HG03066 (cell line): Measurements from ENCODE around the gene NDRG2.
"Not testable (repeated sequence)": the region's sequence is repeated elsewhere in the genome, so short reads cannot be mapped to it uniquely, and the experiment has no call there.

Experiments
- ATAC-seq: cut with Tn5 transposase; IDR thresholded peaks from one replicate; pipeline ENCODE4 v1.9.1; 2021; ENCODE audit warnings: low read depth; ENCODE audit not compliant: unreplicated experiment

NDRG2 gene

DNA sequence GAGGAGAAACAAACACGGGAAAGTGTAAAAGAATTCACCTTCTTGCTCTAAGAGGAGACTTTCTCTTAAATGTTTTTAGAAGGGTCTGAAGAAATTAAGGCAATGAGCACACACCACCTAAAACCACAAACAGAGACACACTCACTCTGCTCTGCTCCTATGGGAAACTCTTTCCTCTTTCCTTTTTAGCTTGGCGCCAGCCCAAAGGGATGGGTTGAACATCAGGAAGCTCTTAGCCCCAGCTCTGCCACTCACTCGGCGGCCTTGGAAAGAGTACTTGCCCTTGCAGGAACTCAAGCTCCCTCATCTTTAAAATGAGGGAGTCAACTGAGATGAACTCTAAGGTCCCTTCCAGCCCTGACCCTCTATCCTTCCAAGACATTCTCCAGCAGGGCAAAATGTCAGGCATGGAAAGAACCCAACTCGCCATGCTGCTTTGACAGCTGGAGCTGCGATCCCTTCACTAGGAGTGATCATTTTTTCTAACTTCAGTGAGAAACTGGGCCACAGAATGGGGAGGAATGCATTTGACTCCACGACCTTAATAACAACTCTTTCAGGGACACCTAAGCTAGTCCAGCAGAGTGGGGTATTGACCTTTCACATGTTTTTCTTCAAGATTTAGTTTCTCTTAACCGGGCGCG, 31.8 kb upstream of the NDRG2 start:
- no peak for ATAC-seq

DNA sequence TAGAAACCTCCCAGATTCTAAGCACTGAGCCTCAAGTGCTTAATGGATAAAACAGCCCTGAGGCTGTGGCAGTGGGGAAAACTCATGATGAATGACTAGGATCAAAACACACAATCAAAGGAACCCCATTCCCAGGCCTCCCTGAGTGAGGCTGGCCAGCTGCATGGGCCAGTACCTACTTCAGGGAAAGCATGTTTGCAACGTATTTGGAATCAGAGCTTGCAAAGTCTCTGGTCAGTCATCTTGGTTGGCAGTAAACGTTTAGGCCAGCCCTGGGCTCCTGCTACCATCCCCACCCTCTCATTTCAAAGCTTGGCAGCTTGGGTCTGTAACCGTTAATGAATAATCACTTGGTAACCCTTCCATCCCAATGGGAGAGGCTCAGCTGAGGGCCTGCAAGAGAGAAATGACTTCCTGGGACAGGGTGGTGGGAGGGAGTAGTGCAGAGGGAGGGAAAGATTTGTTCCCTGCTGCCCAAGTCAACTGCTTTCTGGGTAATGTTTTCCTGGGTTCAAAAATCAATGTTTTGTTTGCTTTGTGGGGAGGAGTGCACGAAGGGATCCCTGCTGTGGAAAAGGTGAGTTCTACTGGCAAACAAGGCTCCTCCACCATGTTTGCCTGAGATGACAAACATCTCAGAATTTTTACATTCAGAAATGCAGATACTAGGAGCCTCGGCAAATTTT, 30.7 kb upstream of the NDRG2 start:
- ATAC-seq: no peak

DNA sequence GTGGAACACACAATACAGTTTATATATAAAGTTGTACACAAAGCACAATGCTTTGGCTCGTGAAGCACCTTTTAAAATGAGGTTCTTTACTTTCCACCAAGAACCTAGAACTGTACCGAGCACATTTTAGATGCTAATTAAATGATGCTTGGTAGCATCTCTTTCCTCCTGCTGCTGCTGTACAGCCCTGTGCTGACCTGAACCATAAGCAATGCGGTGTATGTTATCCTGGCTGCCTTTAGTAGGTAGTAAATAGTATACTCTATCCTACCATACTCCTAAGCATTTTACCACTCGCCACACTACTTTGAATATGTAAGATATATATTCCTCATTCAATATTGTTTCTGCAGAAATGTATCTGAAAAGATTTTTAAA, 29.9 kb upstream of the NDRG2 start:
- no peak for ATAC-seq

DNA sequence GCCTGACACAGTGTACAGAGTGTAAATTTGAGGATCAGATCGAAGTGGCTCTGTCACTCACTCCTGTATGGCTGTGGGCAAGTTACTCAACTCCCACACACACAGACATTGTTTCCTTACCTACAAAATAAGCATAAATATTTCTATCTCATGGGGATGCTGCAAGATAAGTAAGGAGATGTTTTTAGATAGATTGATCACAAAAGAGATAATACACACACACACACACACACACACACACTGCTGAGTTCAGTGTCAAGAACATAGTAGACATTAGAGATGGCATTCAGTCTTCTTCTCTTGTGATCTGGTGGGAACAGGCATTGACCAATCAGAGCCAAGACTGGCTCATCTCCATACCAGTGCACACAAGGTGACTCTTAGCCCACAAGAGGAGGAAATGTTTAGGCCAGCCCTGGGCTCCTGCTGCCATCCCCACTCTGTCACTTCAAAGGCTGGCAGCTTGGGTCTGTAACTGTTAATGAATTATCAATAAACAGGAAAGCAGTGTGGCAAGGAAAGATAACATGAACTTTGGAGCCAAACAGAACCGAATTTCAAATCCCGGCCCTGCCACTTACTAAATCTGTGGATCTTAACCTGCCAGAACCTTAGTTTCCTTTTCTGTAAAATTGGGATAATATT, 29.4 kb upstream of the NDRG2 start:
- no peak for ATAC-seq

DNA sequence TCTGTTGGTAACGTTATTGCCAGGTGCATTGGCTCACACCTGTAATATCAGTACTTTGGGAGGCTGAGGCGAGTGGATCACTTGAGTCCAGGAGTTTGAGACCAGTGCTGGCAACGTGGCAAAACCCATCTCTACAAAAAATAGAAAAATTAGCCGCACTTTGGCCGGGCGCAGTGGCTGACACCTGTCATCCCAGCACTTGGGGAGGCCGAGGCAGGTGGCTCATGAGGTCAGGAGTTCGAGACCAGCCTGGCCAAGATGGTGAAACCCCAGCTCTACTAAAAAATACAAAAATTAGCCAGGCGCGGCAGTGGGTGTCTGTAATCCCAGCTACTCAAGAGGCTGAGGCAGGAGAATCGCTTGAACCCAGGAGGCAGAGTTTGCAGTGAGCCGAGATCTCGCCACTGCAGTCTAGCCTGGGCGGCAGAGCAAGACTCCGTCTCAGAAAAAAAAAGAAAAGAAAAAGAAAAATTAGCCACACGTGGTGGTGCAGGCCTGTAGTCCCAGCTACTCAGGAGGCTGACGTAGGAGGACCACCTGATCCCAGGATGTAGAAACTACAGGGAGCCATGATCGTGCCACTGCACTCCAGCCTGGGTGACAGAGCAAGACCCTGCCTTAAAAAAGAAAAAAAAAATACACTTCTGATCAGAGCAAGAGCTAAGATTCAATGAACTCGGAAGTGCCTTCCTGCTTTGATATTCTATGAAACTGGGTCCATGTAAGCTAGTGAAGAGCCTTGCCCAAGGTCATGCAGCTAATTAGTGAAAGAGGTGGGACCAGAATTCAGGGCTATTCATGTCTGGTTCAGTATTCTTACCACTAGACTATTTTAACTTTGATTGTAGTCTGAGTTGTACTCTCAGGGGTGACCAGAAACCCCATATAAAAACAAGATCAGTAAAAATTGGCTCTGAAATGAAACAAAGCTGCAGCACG, 28.6 kb upstream of the NDRG2 start:
- ATAC-seq: no peak

DNA sequence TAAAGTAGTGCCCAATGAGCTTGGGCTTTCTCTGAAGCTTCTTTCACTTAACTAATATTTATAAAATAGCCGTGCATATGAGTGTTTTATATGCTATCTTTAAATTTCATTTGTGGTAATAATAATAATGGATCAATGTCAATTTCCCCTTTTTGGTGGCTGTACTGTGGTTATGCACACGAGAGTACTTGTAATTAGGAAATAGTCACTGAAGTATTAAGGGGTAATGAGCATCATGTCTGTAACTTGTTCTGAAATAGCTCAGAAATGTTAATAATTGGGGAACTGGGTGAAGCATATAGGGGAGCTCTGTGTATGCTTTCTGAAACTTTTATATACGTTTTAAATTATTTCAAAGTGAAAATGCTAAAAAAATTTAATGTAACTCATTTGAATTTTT, 25.7 kb upstream of the NDRG2 start:
- ATAC-seq: no peak

DNA sequence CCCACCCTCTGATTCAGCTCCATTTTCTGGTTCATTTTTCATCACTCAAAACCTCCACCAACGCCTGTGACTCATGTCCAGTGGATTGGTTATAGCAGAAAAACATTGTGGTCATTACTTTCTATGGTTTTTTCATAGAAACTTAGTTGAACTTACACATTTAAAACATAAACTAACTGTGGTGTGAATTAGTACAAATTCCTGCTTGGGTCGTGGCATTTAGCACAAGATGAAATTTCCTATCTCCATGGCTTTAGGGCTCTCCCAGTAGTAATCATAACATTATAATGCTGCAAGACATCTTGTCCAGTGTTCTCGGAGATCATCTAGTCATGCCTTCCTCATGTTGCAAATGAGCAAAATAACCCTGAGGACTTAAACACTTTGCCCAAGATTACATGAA, 24.4 kb upstream of the NDRG2 start:
- ATAC-seq: no peak

DNA sequence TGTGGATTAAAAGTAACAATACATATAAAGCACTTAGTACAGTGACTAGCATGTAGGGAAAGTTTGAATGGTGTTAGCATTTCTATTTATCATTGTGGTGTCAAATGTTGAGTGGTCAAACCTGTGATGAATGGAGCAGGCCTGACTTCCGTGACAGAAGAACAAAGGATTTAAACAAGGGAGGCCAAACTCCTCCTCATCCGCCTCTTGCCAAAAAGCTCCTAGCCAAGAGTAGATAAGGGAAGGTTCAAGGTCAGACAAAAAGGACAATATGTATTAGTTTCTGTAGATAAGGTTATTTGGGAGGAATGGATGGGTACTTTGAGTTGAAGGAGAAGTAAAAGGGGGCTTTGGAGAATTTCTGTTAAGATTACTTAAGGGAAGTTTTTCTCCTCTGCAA, 23.8 kb upstream of the NDRG2 start:
- no peak for ATAC-seq

DNA sequence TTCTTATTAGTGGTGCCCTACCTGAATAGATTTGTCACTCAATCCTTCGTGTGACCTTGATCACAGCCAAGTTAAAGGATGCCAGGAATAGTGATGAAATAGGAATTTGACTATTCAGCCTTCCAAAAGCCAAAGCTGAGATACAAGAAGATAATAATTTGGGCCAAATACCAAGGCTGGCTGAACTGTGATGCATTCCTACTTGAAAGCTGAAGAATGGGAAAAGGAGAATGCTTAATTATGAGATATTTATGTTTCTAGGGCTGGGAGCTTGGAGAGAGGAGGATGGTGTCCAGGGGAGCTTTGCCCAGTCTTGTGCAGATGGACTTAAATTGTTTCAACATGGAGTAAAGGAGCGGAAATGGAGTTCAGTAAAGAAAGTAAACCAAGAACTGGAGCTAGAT, 22.5 kb upstream of the NDRG2 start:
- no peak for ATAC-seq

DNA sequence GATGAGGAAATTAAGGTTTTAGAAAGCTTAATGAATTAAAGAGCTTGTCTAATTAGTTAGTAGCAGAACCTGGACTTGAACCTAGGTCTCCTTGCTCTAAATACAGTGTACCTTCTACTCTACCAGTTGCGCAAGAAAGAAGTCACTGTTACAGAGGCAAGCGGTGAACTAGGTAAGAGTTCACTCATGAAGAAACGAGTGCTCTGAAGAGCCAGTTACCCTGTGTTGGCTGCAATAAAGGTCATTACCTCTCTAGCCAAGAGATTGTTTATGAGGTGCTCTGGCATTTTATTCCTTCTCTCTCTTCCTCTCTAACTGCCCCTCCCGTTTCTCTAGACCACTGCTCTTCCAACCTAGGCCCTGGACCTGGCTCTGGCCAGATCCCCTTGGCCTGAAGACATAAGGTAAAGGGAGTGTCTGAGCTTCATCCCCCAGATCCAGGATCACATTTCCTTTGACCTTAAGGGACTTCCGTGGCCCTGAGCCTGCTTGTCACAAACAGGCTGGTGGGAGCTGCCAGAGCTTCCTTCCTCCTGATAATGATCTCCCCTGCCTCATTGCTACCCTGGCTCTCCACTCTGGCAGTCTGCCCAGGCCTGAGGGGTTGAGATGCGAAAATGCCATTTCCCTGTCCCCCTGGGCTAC, 19.2 kb upstream of the NDRG2 start:
- no peak for ATAC-seq

DNA sequence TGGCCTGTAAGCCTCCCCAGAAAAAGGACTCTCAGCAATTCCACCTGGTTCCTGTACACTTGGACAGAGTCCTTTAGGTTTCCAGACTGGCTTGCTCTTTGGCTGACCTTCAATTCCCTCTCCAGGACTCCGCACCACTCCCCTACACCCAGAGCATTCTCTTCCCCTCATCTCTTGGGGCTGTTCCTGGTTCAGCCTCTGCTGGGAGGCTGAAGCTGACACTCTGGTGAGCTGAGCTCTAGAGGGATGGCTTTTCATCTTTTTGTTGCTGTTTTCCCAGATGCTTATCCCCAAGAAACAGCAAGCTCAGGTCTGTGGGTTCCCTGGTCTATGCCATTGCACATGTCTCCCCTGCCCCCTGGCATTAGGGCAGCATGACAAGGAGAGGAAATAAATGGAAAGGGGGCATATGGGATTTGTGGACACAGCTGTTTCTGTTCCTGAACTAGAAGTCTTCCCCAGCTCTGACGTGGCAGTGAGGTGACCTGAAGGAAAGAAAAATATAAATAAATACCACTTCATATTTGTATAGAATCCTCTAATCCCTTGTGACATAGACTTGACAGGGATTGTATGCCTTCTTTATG, 18.6 kb upstream of the NDRG2 start:
- ATAC-seq: no peak

DNA sequence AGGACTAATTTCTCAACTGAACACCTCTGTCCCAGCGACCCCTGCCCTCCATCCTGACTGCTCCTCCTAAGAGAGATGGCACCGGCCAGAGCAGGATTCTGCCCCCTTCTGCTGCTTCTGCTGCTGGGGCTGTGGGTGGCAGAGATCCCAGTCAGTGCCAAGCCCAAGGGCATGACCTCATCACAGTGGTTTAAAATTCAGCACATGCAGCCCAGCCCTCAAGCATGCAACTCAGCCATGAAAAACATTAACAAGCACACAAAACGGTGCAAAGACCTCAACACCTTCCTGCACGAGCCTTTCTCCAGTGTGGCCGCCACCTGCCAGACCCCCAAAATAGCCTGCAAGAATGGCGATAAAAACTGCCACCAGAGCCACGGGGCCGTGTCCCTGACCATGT, 18.1 kb upstream of the NDRG2 start:
- ATAC-seq: no peak

DNA sequence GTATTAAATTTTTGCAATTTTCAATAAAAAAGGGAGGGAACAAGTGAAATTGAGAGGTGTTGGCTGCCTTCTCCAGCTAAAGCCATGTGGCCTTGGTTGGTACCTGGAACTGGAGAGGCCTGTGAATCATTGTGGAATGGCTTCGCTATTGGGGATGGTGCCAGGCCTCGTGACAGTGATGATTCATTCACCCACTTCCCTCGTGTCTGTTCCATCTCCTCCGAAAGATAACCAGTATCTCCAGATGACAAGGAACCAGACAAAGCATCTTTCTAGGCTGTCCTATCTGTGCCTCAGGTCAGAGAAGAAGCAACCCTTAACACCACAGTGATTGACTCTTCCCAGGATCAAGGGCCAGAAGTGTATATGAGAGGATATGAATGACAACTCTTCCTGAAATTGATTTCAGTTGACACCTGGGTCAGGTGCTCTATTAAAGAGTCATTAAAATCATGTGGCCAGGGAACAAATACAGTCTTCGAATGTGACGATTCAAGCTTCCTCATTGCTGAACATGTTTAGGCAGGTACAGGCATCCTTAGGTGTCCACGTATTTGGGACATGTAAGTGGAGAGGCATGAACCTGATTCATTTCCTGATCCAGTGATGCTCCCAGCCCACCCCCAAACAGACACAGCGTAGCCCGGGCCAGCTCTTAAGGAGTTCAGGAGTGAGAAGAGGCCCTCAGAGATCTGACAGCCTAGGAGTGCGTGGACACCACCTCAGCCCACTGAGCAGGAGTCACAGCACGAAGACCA, 17.0 kb upstream of the NDRG2 start, which contains the start of gene RNASE7:
Gene RNASE7 (plus strand): TSS at position 687 of the 758 bp plus-strand sequence. CDS start 631 bp downstream, outside the sequence.
- no peak for ATAC-seq

DNA sequence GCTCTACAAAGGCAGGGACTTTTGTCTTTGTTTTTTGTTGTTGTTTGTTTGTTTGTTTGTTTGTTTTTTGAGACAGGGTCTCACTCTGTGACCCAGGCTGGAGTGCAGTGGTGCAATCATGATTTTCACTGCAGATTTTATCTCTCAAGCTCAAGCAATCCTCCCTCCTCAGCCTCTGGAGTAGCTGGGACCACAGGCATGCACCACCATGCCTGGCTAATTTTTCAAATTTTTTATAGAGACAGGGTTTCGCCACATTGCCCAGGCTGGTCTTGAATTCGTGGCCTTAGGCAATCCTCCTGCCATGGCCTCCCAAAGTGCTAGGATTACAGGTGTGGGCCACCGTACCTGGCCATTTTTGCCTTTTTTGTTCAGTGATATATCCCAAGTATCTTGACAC, 16.1 kb upstream of the NDRG2 start:
- ATAC-seq: not testable (repeated sequence)

DNA sequence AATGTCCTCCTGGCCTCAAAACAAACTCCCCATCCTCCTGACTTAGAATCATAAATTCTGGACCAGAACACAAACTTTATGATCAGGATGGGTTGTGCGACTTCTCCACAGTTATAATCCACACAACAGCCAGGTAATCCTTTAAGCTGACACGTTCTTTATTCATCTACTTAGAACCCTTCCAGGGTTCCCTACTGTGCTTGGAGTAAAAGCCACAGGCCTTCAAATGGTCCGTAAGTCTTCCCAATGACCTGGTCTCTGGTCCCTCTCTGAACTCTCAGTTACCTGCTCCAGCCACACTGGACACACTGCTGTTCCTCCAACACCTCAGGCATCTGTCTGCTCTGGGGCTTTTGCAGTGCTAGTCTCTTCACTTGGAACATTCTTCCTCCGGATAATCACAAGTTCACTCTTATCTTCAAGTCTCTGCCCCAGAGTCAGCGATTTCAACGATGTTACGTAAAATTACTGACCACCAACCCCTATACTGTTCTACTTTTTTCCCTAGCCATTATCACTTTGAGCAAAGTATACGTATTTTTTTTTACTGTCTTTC, 15.6 kb upstream of the NDRG2 start:
- no peak for ATAC-seq

DNA sequence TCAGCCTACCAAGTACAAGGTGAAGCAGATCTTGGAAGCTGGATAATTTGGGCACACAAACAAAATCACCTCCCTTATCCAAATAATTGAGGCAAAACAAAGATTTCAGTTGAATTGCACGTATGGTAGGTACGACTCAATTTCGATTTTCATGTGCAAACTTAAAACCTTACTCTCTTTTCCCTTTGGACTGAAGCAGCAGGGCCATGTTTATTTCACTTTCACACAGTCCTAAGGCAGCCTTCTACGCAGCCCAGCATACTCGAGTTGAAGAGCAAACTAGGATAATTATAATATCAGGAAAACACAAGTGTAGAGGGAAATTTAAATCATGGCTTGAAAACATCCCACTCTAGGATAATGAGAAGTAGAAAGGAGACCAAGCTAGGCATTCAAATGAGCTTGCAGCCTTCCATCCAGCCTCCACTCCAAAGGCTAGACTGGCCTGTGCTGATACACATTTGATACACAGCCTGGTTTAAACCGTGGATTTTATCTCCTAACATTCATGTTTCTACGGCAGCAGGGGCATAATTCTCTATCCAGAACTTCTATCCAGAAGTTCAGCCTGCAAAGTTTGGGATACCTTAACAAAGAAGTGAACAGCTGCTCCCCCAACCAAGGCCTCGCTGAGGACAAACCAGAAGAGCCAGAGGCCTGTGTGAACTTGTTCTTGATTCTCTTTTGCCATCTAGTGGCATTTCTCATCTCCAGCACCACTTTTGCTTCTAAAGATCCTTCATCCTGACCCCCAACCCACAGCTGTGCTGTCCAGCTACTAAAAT, 14.9 kb upstream of the NDRG2 start:
- ATAC-seq: no peak

DNA sequence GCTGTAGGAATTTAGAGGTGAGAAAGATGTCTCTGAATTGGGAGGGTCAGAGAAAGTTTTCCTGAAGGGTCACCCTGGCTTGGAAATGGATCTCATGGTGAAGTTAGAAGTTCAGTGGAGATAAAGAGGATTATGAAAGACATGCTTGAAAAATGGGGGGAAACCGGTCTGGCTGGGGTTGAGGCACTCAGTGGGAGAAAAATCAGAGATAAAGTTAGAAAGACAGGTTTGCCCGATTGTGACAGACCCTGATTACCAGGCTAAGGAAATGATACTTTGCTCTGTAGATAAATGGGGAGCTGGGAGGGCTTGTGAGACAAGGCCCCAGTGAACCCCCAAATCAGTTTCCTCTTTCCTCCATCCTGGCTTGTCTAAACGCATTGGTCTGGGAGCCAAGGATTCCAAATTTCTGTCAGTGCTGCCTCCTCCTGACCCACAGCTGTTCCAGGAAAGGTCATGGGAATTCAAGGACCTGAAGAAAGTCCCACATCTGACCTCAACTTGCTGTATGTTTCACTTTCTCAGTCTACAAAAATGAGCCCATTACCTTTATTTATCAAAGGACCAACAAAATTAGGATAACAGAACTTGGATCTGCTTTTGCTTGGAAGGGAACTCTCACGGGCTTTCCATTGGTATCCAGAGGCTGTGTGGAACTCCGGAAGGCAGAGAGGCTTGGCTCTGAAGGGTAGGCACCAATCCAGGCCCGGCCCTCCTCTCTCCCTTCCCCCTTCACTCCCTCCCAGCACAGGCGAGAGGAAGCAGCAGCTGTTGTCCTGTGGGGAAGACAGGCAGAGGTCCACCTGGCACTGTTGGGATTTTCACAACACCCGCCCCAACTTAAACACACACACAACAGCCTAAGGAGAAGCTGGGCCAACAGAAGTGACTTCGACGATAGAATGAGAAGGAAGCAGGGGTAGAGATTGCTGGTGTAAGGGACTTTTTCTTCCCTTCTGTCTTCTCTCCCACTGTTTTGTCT, 13.9 kb upstream of the NDRG2 start:
- ATAC-seq: no peak
